Endothelial cell (in vitro differentiated cells): ENCODE results near the gene PPFIA4. TPM values are rescaled to one million over a fixed set of nuclear protein-coding genes. Genes with fewer than 3 reads are reported as not detected.

Experiments
- DNase-seq: peaks from one replicate; pipeline ENCODE4 v3.0.0; 2021; ENCODE audit warnings: low spot score
- H3K27ac Mint-ChIP-seq: one replicate; pipeline ENCODE4 v1.8.0; 2021; ENCODE audit warnings: mixed read lengths, inconsistent platforms; ENCODE audit not compliant: unreplicated experiment
- H3K27me3 Mint-ChIP-seq: one replicate; pipeline ENCODE4 v1.8.0; 2021; ENCODE audit warnings: mild to moderate bottlenecking, moderate library complexity, mixed read lengths, inconsistent platforms; ENCODE audit not compliant: unreplicated experiment
- H3K36me3 Mint-ChIP-seq: one replicate; pipeline ENCODE4 v1.8.0; 2021; ENCODE audit warnings: mild to moderate bottlenecking, low read depth, mixed read lengths, inconsistent platforms; ENCODE audit not compliant: unreplicated experiment
- H3K4me1 Mint-ChIP-seq: one replicate; pipeline ENCODE4 v1.8.0; 2021; ENCODE audit warnings: mild to moderate bottlenecking, mixed read lengths, inconsistent platforms; ENCODE audit not compliant: unreplicated experiment
- H3K4me3 Mint-ChIP-seq: one replicate; pipeline ENCODE4 v1.8.0; 2021; ENCODE audit warnings: mild to moderate bottlenecking, mixed read lengths, inconsistent platforms; ENCODE audit not compliant: unreplicated experiment
- H3K9me3 Mint-ChIP-seq: one replicate; pipeline ENCODE4 v1.8.0; 2021; ENCODE audit warnings: mixed read lengths, inconsistent platforms; ENCODE audit not compliant: unreplicated experiment
- CTCF ChIP-seq: fragments of 200-600 bp; sonication (generic); IDR thresholded peaks from one replicate; pipeline ENCODE4 v1.5.0; 2021; ENCODE audit warnings: antibody characterized with exemption; ENCODE audit not compliant: unreplicated experiment
- total RNA-seq: library from RNA; stranded (reverse); fragmentation: NEBNext Ultra II Directional; extraction: Animal tissue kit (Norgen Biotek cat#: 25700); gene quantifications from one replicate; pipeline ENCODE4 v1.2.1, GENCODE V29; 2021; ENCODE audit not compliant: unreplicated experiment

PPFIA4 gene
- total RNA-seq, 1 donor from 2014 or later, result 4.0 TPM

GRCh38 chr1:203036135-203036534, 9.8 kb downstream of the PPFIA4 start:
- H3K9me3 Mint-ChIP-seq, result no peaks in the 10 kb centered on the region
- TF ChIP-seq CTCF, result no peak
- peaks cover 8% of the 10 kb centered on the region for H3K27me3 Mint-ChIP-seq
- no peak overlapping the region for H3K27ac Mint-ChIP-seq
- peaks cover 5% of the 10 kb centered on the region for H3K36me3 Mint-ChIP-seq
- no peak for DNase-seq
- H3K4me1 Mint-ChIP-seq, result peaks cover 8% of the 10 kb centered on the region
- H3K4me3 Mint-ChIP-seq, result no peak overlapping the region

- Mint-ChIP-seq H3K36me3 (peaks cover 5% of the 10 kb centered on the region), H3K4me3 (no peak overlapping the region), H3K27me3 (peaks cover 9% of the 10 kb centered on the region), H3K4me1 (peaks cover 8% of the 10 kb centered on the region), H3K9me3 (no peaks in the 10 kb centered on the region), H3K27ac (no peak overlapping the region)
- no peak for TF ChIP-seq CTCF
- no peak for DNase-seq
Observed at GRCh38 chr1:203036537-203036936, 10.2 kb downstream of the PPFIA4 start.

GRCh38 chr1:203037509-203038190, 11.4 kb downstream of the PPFIA4 start:
- H3K36me3 Mint-ChIP-seq, result peaks cover 5% of the 10 kb centered on the region
- H3K27me3 Mint-ChIP-seq, result peaks cover 10% of the 10 kb centered on the region
- no peak for DNase-seq
- no peak for TF ChIP-seq CTCF
- no peaks in the 10 kb centered on the region for H3K9me3 Mint-ChIP-seq
- no peak overlapping the region for H3K27ac Mint-ChIP-seq
- no peak overlapping the region for H3K4me3 Mint-ChIP-seq
- H3K4me1 Mint-ChIP-seq, result peaks cover 8% of the 10 kb centered on the region

- Mint-ChIP-seq H3K4me3 (no peak overlapping the region), H3K27ac (no peak overlapping the region), H3K36me3 (peaks cover 8% of the 10 kb centered on the region), H3K4me1 (peaks cover 8% of the 10 kb centered on the region), H3K27me3 (peaks cover 10% of the 10 kb centered on the region), H3K9me3 (no peaks in the 10 kb centered on the region)
- no peak for DNase-seq
- TF ChIP-seq CTCF, result no peak
Observed at GRCh38 chr1:203038217-203038741, 12.0 kb downstream of the PPFIA4 start.

- peaks cover 8% of the 10 kb centered on the region for H3K4me1 Mint-ChIP-seq
- H3K9me3 Mint-ChIP-seq, result no peaks in the 10 kb centered on the region
- H3K27me3 Mint-ChIP-seq, result peaks cover 9% of the 10 kb centered on the region
- DNase-seq, result peak; percentile 78
- TF ChIP-seq CTCF, result peak; percentile 62
- no peak overlapping the region for H3K4me3 Mint-ChIP-seq
- no peak overlapping the region for H3K27ac Mint-ChIP-seq
- H3K36me3 Mint-ChIP-seq, result peaks cover 5% of the 10 kb centered on the region
Observed at GRCh38 chr1:203038891-203039608, 12.8 kb downstream of the PPFIA4 start.
